Fibroblast of mammary gland (primary cell): ENCODE measurements around the gene KIF26B.

Source experiments
- DNase-seq: peaks from one replicate; pipeline ENCODE4 v3.0.0-alpha.2; 2010; ENCODE audit warnings: low read depth
- H3K4me3 ChIP-seq: 2 replicates; pipeline ENCODE4 v1.5.1; 2011; ENCODE audit warnings: low read depth, mild to moderate bottlenecking, low read length, moderate library complexity; ENCODE audit not compliant: control insufficient read depth
- CTCF ChIP-seq: conservative IDR thresholded peaks from 2 replicates; pipeline ENCODE4 v1.5.1; 2011; ENCODE audit warnings: low read depth, low read length, inconsistent platforms; ENCODE audit not compliant: control insufficient read depth, insufficient read depth

KIF26B gene

GRCh38 chr1:245201827-245202226 is 47.0 kb downstream of the KIF26B start:
- no peak for TF ChIP-seq CTCF
- no peak for DNase-seq

GRCh38 chr1:245205396-245205795 is 50.6 kb downstream of the KIF26B start:
- H3K4me3 ChIP-seq, result no peak overlapping the region
- TF ChIP-seq CTCF, result no peak
- no peak for DNase-seq

More at GRCh38 chr1:245201827-245202226, 47.0 kb downstream of the KIF26B start:
- no peak overlapping the region for H3K4me3 ChIP-seq

GRCh38 chr1:245205864-245206263 is 51.1 kb downstream of the KIF26B start:
- H3K4me3 ChIP-seq, result no peak overlapping the region
- no peak for TF ChIP-seq CTCF
- no peak for DNase-seq

- no peak for DNase-seq
- H3K4me3 ChIP-seq, result no peak overlapping the region
- TF ChIP-seq CTCF, result no peak
These were observed 52.4 kb downstream of the KIF26B start for GRCh38 chr1:245207056-245207638.

GRCh38 chr1:245207801-245208200 is 53.0 kb downstream of the KIF26B start:
- H3K4me3 ChIP-seq, result no peak overlapping the region
- TF ChIP-seq CTCF, result no peak
- no peak for DNase-seq

GRCh38 chr1:245209658-245210435 is 55.1 kb downstream of the KIF26B start:
- H3K4me3 ChIP-seq, result no peak overlapping the region
- DNase-seq, result no peak
- TF ChIP-seq CTCF, result no peak
